Ovary (tissue), 9 donors: ENCODE results near the gene KLHDC7A. TPM values are rescaled to one million over a fixed set of nuclear protein-coding genes. Genes with fewer than 3 reads are reported as not detected.

Source experiments
- DNase-seq, 5 donors: peaks; one replicate each; pipeline ENCODE4 v3.0.0-alpha.2; 2019 to 2020
- H3K27ac ChIP-seq, 2 donors: fragments of 200-600 bp; one replicate each; pipeline versions ENCODE4 v1.5.1 to v1.8.0; 2019 to 2022
- H3K27me3 ChIP-seq: fragments of 200-600 bp; one replicate; pipeline ENCODE4 v1.8.0; 2022
- H3K36me3 ChIP-seq: fragments of 200-600 bp; sonication (generic); one replicate; pipeline ENCODE4 v1.5.1; 2019
- H3K4me1 ChIP-seq: one replicate; pipeline ENCODE4 v1.8.1; 2013; ENCODE audit warnings: mild to moderate bottlenecking, moderate library complexity; ENCODE audit not compliant: insufficient read depth
- H3K4me3 ChIP-seq: fragments of 200-600 bp; sonication (generic); one replicate; pipeline ENCODE4 v1.5.1; 2017
- H3K9me3 ChIP-seq, 2 donors: fragments of 200-600 bp in 1 of 2; sonication (generic) in 1 of 2; one replicate each; pipeline versions ENCODE4 v1.5.1 to v1.8.1; 2013 to 2019; ENCODE audit warnings: mild to moderate bottlenecking in 1 of 2, moderate library complexity in 1 of 2
- CTCF ChIP-seq, 3 donors: fragments of 450-650 bp in 2 of 3; fragments of 200-600 bp in 1 of 3; IDR thresholded peaks; one replicate each; pipeline versions ENCODE4 v1.5.1 to v1.8.0; 2016 to 2022; ENCODE audit warnings: antibody characterized with exemption in 3 of 3, mild to moderate bottlenecking in 1 of 3
- EP300 ChIP-seq: sonication (generic); formaldehyde crosslinking; IDR thresholded peaks from one replicate; pipeline ENCODE4 v1.6.1; 2017; ENCODE audit warnings: antibody characterized with exemption
- POLR2A ChIP-seq: fragments of 450-650 bp; IDR thresholded peaks from one replicate; pipeline ENCODE4 v1.6.1; 2017; ENCODE audit warnings: antibody characterized with exemption, mild to moderate bottlenecking, moderate library complexity
- WGBS, 3 donors: extraction: QIAGEN DNeasy Blood & Tissue Kit in 1 of 3; methylation state at CpG; one replicate each; pipeline versions ENCODE4 v1.1.5 to v1.1.7; 2013 to 2017; 5-methylcytosine and 5-hydroxymethylcytosine counted together
- intact Hi-C, 4 donors: fragments of 100-400 bp; cut with DNase I; formaldehyde crosslinking; loops; one replicate each; pipeline versions ENCODE4 v1.11.0 to v1.15.1; 2022 to 2023
- polyA plus RNA-seq, 2 donors: library from polyadenylated mRNA; stranded (reverse); fragments of 200-250 nt in 1 of 2; fragments of 350-450 nt in 1 of 2; fragmentation: Illumina TruSeq in 1 of 2; extraction: RNeasy Lipid Tissue Mini Kit (QIAGEN cat#74804) in 1 of 2; gene quantifications; one replicate each; pipeline ENCODE4 v1.2.3, GENCODE V29; 2013 to 2014
- total RNA-seq, 7 donors: library from RNA; depleted of rRNA in 2 of 7; stranded (reverse); fragments of >200 nt in 2 of 7; fragmentation: NEBNext Ultra II Directional in 3 of 7; extraction: Animal tissue kit (Norgen Biotek cat#: 25700) in 3 of 7; gene quantifications; one replicate each; pipeline versions ENCODE4 v1.1.0 to v1.2.4, GENCODE V29; 2016 to 2023
- donor health status: DM: no; HTN: no; CAD: no; lungs with moderate emphysema.
- donor health status: DM: no; HTN: no; CAD: no.
- donor health status: Bipolar disorder and iron deficiency.
- donor health status: DM: yes; HTN: yes; CAD: no.
- donor health status: DM: no; HTN: no; CAD: no.
- donor health status: DM: yes; HTN: yes; CAD: no.

KLHDC7A gene
- total and polyA plus RNA-seq, 9 donors = 0.01 to 0.92 (median 0.36) TPM; not detected in 4

DNA sequence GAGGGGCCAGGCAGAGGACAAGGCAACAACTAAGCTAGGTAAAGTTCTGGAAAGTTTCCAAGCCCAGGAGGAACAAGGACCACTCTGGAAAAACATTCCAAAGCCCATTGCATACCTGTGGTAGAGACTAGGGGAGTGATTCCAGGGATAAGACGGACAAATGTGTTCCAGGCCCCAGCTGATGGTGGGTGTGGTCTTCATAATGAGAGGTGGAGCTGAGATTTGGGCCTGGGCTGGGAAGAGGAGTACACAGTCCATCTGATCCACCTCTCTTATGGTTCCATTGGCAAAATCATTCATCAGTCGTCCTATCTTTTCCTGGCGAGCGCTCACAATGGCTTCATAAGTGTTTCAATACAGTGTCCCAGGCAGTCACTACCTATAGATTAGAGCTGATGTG, 4.5 kb downstream of the KLHDC7A start:
- Histone ChIP-seq H3K4me1 (no peaks in the 10 kb centered on the region), H3K27ac (no peak overlapping the region), H3K9me3 (no peaks in the 10 kb centered on the region), H3K27me3 (no peaks in the 10 kb centered on the region), H3K4me3 (no peak overlapping the region), H3K36me3 (no peaks in the 10 kb centered on the region)
- intact Hi-C loops = no loop called here
- no peak for DNase-seq
- no peak for TF ChIP-seq EP300
- no peak for TF ChIP-seq CTCF (IDR thresholded peaks at IDR 0.05)
- no peak for TF ChIP-seq POLR2A
- 91 to 96% (median 92%) methylated on average over 4 of the region's 4 CpGs for WGBS, 3 donors

DNA sequence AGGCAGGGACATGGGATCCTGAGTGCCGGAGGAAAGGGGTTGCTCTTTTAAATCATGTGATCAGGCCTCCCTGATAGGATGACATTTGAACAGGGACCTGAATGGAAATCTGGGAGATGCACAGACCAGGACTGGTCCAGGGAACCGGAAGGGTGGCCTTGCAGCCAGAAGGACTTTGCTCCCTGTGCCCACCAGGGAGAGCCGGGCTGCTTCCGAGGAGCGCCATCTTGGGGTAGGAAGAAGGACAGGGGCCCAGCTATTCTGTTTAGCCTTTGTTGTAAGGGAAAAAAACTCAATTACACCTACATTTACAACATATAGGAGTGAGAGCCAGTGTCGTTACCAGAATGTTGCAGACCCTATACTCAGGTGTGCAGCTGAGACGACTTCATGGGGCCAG, 5.5 kb downstream of the KLHDC7A start:
- no peaks in the 10 kb centered on the region for H3K4me1 ChIP-seq
- no peak for TF ChIP-seq CTCF (IDR thresholded peaks at IDR 0.05)
- TF ChIP-seq EP300 = no peak
- no peak for TF ChIP-seq POLR2A
- 63 to 73% (median 69%) methylated on average over 7 of the region's 7 CpGs for WGBS, 3 donors

DNA sequence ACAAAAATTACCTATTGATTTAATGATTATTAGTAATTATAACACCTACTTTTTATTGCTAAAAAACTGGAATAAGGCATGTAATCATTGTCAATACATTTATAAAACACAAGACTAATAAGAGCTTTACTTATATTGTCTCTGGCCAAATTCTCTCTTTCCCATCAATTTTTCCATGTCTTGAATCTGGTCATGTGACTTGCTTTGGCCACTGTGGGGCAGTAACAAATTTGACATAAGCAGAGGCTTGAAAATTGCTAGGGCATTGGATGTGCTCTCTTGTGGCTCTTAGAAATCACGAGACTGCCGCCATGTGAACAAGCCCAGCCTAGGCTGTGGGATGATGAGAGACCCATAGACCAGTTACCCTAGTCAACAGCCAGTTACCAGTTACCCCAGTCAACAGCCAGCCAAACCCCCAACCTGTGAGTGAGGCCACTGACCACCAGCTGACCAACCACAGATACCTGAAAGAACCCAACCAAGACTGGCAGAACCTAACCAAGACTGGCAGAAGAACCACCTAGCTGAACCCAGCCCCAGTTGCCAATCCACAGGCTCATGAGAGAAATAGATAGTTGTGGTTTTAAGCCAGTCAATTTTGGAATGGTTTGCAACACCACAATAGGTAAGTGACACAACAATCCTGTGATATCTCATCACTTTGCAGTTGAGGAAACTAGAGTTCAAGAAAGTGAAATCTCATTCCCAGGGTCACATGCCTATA, 8.8 kb downstream of the KLHDC7A start:
- Histone ChIP-seq H3K27me3 (no peaks in the 10 kb centered on the region), H3K9me3 (peaks cover 0 to 3% of the 10 kb centered on the region in 2 donors), H3K27ac (no peak overlapping the region), H3K4me1 (no peaks in the 10 kb centered on the region), H3K4me3 (no peak overlapping the region), H3K36me3 (no peaks in the 10 kb centered on the region)
- intact Hi-C loops = no loop called here
- WGBS, 3 donors = 97 to 100% (median 97%) methylated on average over 2 of the region's 2 CpGs
- no peak for DNase-seq
- TF ChIP-seq EP300 = no peak
- TF ChIP-seq POLR2A = no peak
- no peak for TF ChIP-seq CTCF (IDR thresholded peaks at IDR 0.05)

More for the DNA sequence above, 5.5 kb downstream of the KLHDC7A start:
- Histone ChIP-seq H3K27ac (no peak overlapping the region), H3K9me3 (no peaks in the 10 kb centered on the region), H3K27me3 (no peaks in the 10 kb centered on the region), H3K36me3 (no peaks in the 10 kb centered on the region), H3K4me3 (no peak overlapping the region)
- intact Hi-C loops = no loop called here
- DNase-seq = no peak

DNA sequence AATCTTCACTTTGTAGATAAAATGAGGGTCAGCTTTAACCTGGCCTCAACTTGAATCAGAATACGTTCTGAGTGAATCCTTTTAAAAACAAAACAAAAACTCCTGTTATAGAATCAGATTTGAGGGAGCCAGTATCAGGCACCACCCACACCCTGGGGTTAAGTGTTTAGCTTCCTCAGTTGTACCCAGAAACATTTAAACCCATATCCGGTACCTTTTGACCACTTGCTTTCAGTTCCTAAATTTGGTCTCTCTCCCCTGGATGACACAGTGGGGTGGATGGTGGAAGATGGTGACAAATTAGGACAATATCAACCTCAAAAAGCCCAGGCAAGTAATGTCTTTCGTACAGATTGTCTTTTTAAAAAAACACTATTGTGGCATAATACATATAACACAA, 10.4 kb downstream of the KLHDC7A start:
- TF ChIP-seq POLR2A = no peak
- TF ChIP-seq CTCF (IDR thresholded peaks at IDR 0.05) = no peak
- no peak for TF ChIP-seq EP300
- no peaks in the 10 kb centered on the region for H3K4me1 ChIP-seq
- H3K4me3 ChIP-seq = no peak overlapping the region
- no peaks in the 10 kb centered on the region for H3K36me3 ChIP-seq
- 58 to 68% (median 64%) methylated on average over 3 of the region's 3 CpGs for WGBS, 3 donors
- peaks cover 0 to 3% of the 10 kb centered on the region in 2 donors for H3K9me3 ChIP-seq
- H3K27me3 ChIP-seq = no peaks in the 10 kb centered on the region
- no peak overlapping the region for H3K27ac ChIP-seq
- intact Hi-C loops = no loop called here
- DNase-seq = no peak
